ENCODE results near the gene P4HB. TPM values are rescaled to one million over a fixed set of nuclear protein-coding genes. Genes with fewer than 3 reads are reported as not detected.

Gene P4HB
- total RNA-seq, 2 experiments from 2014 or later: 420 to 499 TPM

GRCh38 chr17:81902023-81902652 lies 41.8 kb upstream of the P4HB start, which contains the start of gene NPB:
Gene NPB (plus strand): TSS chr17:81902238. CDS start chr17:81902278, 40 bp downstream.
- H3K4me3 Mint-ChIP-seq: no peak within 1 kb of the TSS
- no peak within 1 kb of the TSS for H3K27ac Mint-ChIP-seq
- POLR2A ChIA-PET: no interaction called here
- H3K4me1 Mint-ChIP-seq: peaks cover 6% of the 10 kb centered on the region
- peaks cover 12% of the 10 kb centered on the region for H3K36me3 Mint-ChIP-seq (ENCODE audit: low read depth)
- CTCF ChIA-PET: interaction anchor here (1.9 kb wide), 1 partner anchor 9 kb away, joined by 5 read pairs; no protein-coding TSS in a partner anchor
- DNase-seq: no peak
- H3K27me3 Mint-ChIP-seq: peaks cover 9% of the 10 kb centered on the region
- H3K9me3 Mint-ChIP-seq: no peaks in the 10 kb centered on the region

- DNase-seq: no peak
- ChIA-PET POLR2A (no interaction called here), CTCF (interaction anchor here (1.9 kb wide), 1 partner anchor 9 kb away, joined by 5 read pairs; no protein-coding TSS in a partner anchor)
- Mint-ChIP-seq H3K9me3 (no peaks in the 10 kb centered on the region), H3K4me3 (no peak overlapping the region), H3K27me3 (peaks cover 9% of the 10 kb centered on the region), H3K36me3 (ENCODE audit: low read depth) (peaks cover 12% of the 10 kb centered on the region), H3K27ac (no peak overlapping the region), H3K4me1 (peaks cover 6% of the 10 kb centered on the region)
These were observed 41.1 kb upstream of the P4HB start for GRCh38 chr17:81901167-81902022.

- POLR2A ChIA-PET: no interaction called here
- Mint-ChIP-seq H3K4me1 (peaks cover 6% of the 10 kb centered on the region), H3K27me3 (peaks cover 9% of the 10 kb centered on the region), H3K4me3 (no peak overlapping the region), H3K36me3 (ENCODE audit: low read depth) (peaks cover 14% of the 10 kb centered on the region), H3K9me3 (no peaks in the 10 kb centered on the region), H3K27ac (no peak overlapping the region)
- no peak for DNase-seq
- CTCF ChIA-PET: interaction anchor here (0.7 kb wide), 1 partner anchor 59 kb away, joined by 3 read pairs; no protein-coding TSS in a partner anchor
These were observed 40.0 kb upstream of the P4HB start for GRCh38 chr17:81900181-81900820.

DNA sequence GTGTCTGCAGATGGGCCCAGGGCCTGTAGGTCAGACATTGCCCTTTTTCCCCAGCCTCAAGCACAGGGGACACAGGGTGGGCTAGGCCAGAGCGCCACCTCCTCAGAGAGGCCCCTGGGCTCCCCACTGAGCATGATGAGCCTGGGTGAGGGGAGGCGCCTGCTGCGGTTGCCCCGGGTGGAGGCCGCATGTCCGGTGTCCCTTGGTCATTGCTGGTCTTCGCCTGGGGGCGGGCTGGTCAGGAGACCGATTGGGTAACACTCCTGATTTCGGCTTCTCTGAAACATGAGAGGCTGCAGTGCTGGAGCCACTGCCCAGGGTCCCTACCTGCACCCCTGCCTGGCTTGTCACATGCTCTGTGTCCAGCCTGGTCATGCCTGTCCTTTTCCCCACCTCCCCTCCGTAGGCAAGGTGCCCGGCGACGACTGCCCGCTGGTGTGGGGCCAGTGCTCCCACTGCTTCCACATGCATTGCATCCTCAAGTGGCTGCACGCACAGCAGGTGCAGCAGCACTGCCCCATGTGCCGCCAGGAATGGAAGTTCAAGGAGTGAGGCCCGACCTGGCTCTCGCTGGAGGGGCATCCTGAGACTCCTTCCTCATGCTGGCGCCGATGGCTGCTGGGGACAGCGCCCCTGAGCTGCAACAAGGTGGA lies 39.3 kb upstream of the P4HB start:
- DNase-seq: no peak

GRCh38 chr17:81898885-81899284 lies 38.5 kb upstream of the P4HB start:
- Mint-ChIP-seq H3K4me1 (peaks cover 6% of the 10 kb centered on the region), H3K4me3 (no peak overlapping the region)

More for the DNA sequence above, 39.3 kb upstream of the P4HB start:
- POLR2A ChIA-PET: no interaction called here
- Mint-ChIP-seq H3K27me3 (peaks cover 9% of the 10 kb centered on the region), H3K27ac (no peak overlapping the region), H3K4me3 (no peak overlapping the region), H3K9me3 (no peaks in the 10 kb centered on the region), H3K4me1 (peaks cover 6% of the 10 kb centered on the region), H3K36me3 (ENCODE audit: low read depth) (peaks cover 16% of the 10 kb centered on the region)
- CTCF ChIA-PET: interaction anchor here (0.7 kb wide), 1 partner anchor 60 kb away, joined by 3 read pairs; no protein-coding TSS in a partner anchor

DNA sequence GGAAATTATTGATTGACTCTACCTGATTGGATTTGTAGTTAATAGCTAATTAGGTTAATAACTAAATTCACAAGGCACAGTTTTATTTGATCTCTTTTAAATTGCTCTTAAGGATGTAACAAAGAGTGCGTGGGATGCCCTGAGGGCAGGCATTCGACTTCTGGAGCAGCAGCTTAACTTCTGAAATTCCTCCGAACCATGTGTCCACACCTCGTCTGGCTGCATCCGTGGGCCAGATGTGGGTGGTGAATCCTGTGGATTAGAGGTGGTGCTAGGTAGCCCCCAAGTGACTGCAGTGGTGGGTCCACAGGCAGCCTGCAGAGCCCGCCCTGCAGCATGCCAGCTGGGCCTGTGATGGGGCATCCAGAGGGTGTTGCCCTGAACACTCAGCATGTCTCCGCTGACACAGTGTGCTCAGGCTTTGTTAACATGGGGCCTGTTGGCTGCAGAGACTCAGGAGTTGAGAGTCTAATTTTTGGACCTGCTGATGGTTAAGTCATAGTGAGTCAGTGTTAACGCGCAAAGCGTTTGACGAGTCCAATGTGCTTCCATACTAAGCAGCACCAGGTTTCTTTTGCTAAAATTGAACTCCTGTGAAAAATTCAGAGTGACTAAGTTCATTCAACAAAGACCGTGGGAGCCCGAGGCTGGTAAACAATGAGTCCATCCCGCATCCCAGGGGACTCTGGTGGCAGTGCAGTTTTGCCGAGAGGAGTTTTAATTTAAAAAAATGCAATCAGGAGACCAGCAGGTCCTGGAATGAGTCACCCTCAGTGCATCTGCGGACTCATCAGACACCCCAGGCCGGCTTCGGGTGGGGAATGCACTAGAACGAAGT lies 37.9 kb upstream of the P4HB start:
- peaks cover 6% of the 10 kb centered on the region for H3K4me1 Mint-ChIP-seq
- no peak overlapping the region for H3K27ac Mint-ChIP-seq
- H3K36me3 Mint-ChIP-seq (ENCODE audit: low read depth): peaks cover 19% of the 10 kb centered on the region
- no peaks in the 10 kb centered on the region for H3K9me3 Mint-ChIP-seq
- no peak overlapping the region for H3K4me3 Mint-ChIP-seq
- peaks cover 7% of the 10 kb centered on the region for H3K27me3 Mint-ChIP-seq
- CTCF ChIA-PET: interaction anchor here (1.3 kb wide), 1 partner anchor 19 kb away, joined by 3 read pairs; no protein-coding TSS in a partner anchor
- POLR2A ChIA-PET: no interaction called here
- no peak for DNase-seq

More at GRCh38 chr17:81898885-81899284, 38.5 kb upstream of the P4HB start:
- CTCF ChIA-PET: no interaction called here
- Mint-ChIP-seq H3K9me3 (no peaks in the 10 kb centered on the region), H3K27ac (no peak overlapping the region), H3K36me3 (ENCODE audit: low read depth) (peaks cover 16% of the 10 kb centered on the region), H3K27me3 (peaks cover 9% of the 10 kb centered on the region)
- POLR2A ChIA-PET: no interaction called here
- DNase-seq: no peak

DNA sequence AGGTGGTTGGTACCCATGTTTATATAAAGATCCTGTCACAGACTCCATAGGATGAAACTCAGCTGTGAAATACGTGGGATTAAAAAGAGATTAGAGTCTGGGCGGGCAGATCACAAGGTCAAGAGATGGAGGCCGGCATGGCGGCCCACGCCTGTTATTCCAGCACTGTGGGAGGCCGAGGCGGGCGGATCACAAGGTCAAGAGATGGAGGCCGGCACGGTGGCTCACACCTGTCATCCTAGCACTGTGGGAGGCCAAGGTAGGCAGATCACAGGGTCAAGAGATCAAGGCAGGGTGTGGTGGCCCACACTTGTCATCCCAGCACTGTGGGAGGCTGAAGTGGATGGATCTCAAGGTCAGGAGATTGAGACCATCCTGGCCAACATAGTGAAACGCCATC lies 35.1 kb upstream of the P4HB start:
- ChIA-PET POLR2A (no interaction called here), CTCF (no interaction called here)
- Mint-ChIP-seq H3K36me3 (ENCODE audit: low read depth) (peaks cover 24% of the 10 kb centered on the region), H3K4me1 (peaks cover 7% of the 10 kb centered on the region), H3K4me3 (no peak overlapping the region), H3K9me3 (no peaks in the 10 kb centered on the region), H3K27me3 (no peaks in the 10 kb centered on the region), H3K27ac (no peak overlapping the region)
- DNase-seq: no peak

- Mint-ChIP-seq H3K27ac (peak overlapping the region; percentile 99), H3K4me3 (peak overlapping the region; percentile 96), H3K4me1 (peaks cover 30% of the 10 kb centered on the region), H3K9me3 (no peaks in the 10 kb centered on the region), H3K27me3 (no peaks in the 10 kb centered on the region), H3K36me3 (ENCODE audit: low read depth) (peaks cover 47% of the 10 kb centered on the region)
- DNase-seq: no peak
- POLR2A ChIA-PET: no interaction called here
- CTCF ChIA-PET: no interaction called here
These were observed 30.9 kb upstream of the P4HB start for GRCh38 chr17:81891303-81891552.

- H3K36me3 Mint-ChIP-seq (ENCODE audit: low read depth): peaks cover 50% of the 10 kb centered on the region
- ChIA-PET CTCF (no interaction called here), POLR2A (no interaction called here)
- H3K27me3 Mint-ChIP-seq: no peaks in the 10 kb centered on the region
- H3K9me3 Mint-ChIP-seq: no peaks in the 10 kb centered on the region
- peak; percentile 43 for DNase-seq
- H3K4me1 Mint-ChIP-seq: peaks cover 31% of the 10 kb centered on the region
- H3K4me3 Mint-ChIP-seq: peak overlapping the region; percentile 89
- peak overlapping the region; percentile 99 for H3K27ac Mint-ChIP-seq
These were observed 30.3 kb upstream of the P4HB start for GRCh38 chr17:81890447-81891302.

DNA sequence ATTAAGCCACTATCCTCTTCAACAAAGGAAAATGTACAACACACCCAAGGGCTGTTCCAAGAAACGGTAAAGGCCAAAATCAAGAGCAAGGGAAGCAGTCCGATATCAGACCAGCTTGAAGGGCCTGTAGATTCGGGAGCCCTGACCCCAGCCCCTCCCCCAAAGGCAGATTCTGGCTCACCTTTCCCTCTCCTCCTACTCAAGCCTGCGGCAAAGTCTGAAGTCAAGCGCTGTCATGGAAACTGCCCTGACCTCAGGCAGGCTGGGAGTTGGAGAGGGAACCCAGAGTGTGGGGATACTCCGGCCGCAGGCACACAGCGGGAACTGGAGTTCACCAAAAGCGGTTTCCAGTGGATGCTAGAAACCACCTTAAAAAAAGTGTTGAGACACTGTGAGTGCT lies 29.3 kb upstream of the P4HB start:
- H3K4me3 Mint-ChIP-seq: peak overlapping the region; percentile 89

DNA sequence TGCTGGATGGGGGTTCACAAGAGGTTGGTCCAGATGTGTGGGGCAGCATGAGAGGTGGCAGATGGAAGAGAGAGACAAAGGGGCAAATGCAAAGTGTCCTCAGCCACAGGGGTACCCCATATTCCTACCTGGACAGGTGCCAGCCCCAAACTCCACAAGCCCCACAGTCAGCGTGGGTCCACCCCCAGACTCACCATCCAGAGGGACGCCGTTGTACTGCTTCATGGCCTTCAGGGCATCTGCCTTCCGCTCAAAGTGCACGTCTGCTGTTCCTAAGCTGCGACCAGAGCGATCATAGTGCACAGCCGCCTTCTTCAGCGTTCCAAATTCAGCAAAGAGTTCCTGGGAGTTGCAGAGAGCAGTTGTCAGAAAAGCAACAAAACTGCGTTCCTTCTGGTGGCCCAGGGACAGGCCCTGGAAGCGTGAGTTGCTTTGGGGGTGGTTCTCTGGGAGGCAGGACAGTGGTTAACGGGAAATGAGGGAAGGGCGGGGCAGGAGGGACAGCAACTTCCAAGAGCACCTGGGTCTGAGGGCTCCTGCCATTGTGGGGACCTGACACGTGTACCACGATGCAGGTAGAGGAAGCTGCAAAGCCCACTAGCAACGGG lies 28.8 kb upstream of the P4HB start:
- Mint-ChIP-seq H3K27me3 (no peaks in the 10 kb centered on the region), H3K27ac (peak overlapping the region; percentile 58), H3K9me3 (no peaks in the 10 kb centered on the region), H3K4me1 (peaks cover 36% of the 10 kb centered on the region), H3K36me3 (ENCODE audit: low read depth) (peaks cover 60% of the 10 kb centered on the region), H3K4me3 (peak overlapping the region; percentile 58)
- no peak for DNase-seq
- ChIA-PET CTCF (interaction anchor here (1.1 kb wide), 1 partner anchor 19 kb away, joined by 3 read pairs; no protein-coding TSS in a partner anchor), POLR2A (no interaction called here)

More for the DNA sequence above, 29.3 kb upstream of the P4HB start:
- Mint-ChIP-seq H3K4me1 (peaks cover 36% of the 10 kb centered on the region), H3K9me3 (no peaks in the 10 kb centered on the region), H3K27ac (peak overlapping the region; percentile 58), H3K27me3 (no peaks in the 10 kb centered on the region), H3K36me3 (ENCODE audit: low read depth) (peaks cover 55% of the 10 kb centered on the region)
- ChIA-PET CTCF (no interaction called here), POLR2A (no interaction called here)
- no peak for DNase-seq
